ENCODE measurements around the gene SFXN5. TPM values are rescaled to one million over a fixed set of nuclear protein-coding genes. Genes with fewer than 3 reads are reported as not detected.

The SFXN5 gene
- total and polyA plus RNA-seq, 2 donors (not counting 3 experiments of a cell fraction or from before 2014, with no cell fraction given) = 18.7 to 28.6 TPM

DNA sequence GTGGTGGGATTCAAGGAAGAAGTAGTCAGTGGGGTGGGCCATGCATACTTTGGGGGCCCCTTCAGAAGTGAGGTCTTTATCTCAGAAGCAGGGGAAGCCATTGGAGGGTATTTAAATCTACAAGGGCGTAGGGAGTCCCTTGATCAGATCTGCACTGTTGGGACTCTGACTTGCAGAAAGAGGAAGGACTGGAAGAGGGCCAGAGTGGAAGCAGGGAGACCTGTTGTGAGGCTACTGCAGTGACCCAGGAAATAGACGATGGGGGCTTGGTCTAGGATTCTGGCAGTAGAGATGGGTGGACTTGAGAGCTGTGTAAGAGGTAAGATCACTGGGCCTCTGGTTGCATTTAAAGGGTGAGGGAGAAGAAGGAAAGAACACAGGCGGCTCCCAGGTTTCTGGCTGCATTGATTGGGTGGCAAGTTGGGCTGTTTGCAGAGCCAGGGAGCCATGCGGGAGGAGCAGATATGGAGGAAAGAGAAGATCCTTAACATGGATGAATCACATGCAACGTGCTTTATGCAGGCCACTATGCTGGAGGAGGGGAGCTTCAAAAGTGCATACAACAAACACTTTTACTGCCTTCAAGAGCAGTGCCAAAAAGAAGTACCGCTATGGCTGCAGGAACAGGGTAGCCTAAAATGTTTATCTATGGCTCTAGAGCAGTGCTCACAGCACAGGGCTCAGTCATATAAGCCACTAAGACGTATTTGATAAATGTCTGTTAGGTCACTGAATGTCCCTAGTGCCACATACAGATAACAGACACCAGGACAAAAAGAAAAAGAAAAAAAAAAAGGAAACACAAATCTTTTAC, 2.3 kb downstream of the SFXN5 start:
- H3K36me3 ChIP-seq (ENCODE audit: control insufficient read depth in 2 of 2, extremely low read depth in 1 of 2, insufficient read depth in 2 of 2, low read length in 2 of 2) = peaks cover 0 to 5% of the 10 kb centered on the region in 2 experiments
- CTCF ChIA-PET = interaction anchor here (1.3 kb wide), 1 partner anchor 42 kb away, joined by 3 read pairs; no protein-coding TSS in a partner anchor
- no peak for DNase-seq (ENCODE audit: low read depth, low spot score)

More for the DNA sequence above, 2.3 kb downstream of the SFXN5 start:
- POLR2A ChIA-PET = no interaction called here
- Histone ChIP-seq H3K4me1 (ENCODE audit: control insufficient read depth, extremely low read depth, insufficient read depth, low read length) (peaks cover 21% of the 10 kb centered on the region), H3K9me3 (replicated peaks; ENCODE audit: control insufficient read depth, insufficient read depth, low read length) (no peaks in the 10 kb centered on the region), H4K20me1 (replicated peaks; ENCODE audit: control insufficient read depth, extremely low read depth, insufficient read depth, low read length) (no peaks in the 10 kb centered on the region), H2AFZ (ENCODE audit: low read depth, low read length) (no peak overlapping the region), H3K4me2 (ENCODE audit: insufficient read depth, low read length) (peak overlapping the region; percentile 78), H3K79me2 (ENCODE audit: control insufficient read depth, insufficient read depth, low read length) (peaks cover 41% of the 10 kb centered on the region), H3K27ac (ENCODE audit: insufficient read depth, low read depth, low read length) (no peak overlapping the region), H3K4me3 (replicated peaks in 1 of 3; ENCODE audit: insufficient read depth in 1 of 3, low read depth in 1 of 3, low read length in 3 of 3) (peak overlapping the region in 2 of 3 experiments; percentile 77 to 86), H3K9me1 (replicated peaks; ENCODE audit: control insufficient read depth, extremely low read depth, insufficient read depth, low read length) (no peaks in the 10 kb centered on the region), H3K9ac (replicated peaks; ENCODE audit: extremely low read depth, insufficient read depth, low read length) (peak overlapping the region; percentile 85), H3K27me3 (ENCODE audit: control insufficient read depth in 2 of 2, insufficient read depth in 2 of 2, low read length in 2 of 2) (no peaks in the 10 kb centered on the region)
- FAIRE-seq = no peak
- intact Hi-C loops (cut with micrococcal nuclease) = no loop called here
- no TSS peak for BruUV-seq (replicated peaks)
- TF ChIP-seq GATA2 (IDR thresholded peaks at IDR 0.05; ENCODE audit: insufficient read depth, insufficient read length, low read depth, low read length) (no peak), POLR2A (IDR thresholded peaks at IDR 0.05; ENCODE audit: low read depth, low read length) (no peak), POLR2AphosphoS5 (IDR thresholded peaks at IDR 0.05; ENCODE audit: insufficient read depth, low read depth, low read length) (no peak), MYC (IDR thresholded peaks at IDR 0.05; ENCODE audit: low read depth, low read length) (no peak), JUN (IDR thresholded peaks at IDR 0.05; ENCODE audit: borderline replicate concordance, insufficient read depth, insufficient read length, low read depth) (no peak), FOS (IDR thresholded peaks at IDR 0.05; ENCODE audit: borderline replicate concordance, insufficient read depth, low read length) (no peak), EZH2 (IDR thresholded peaks at IDR 0.05; ENCODE audit: borderline replicate concordance, low read depth, low read length, severe bottlenecking) (no peak)
- TF ChIP-seq, protein P1, sequence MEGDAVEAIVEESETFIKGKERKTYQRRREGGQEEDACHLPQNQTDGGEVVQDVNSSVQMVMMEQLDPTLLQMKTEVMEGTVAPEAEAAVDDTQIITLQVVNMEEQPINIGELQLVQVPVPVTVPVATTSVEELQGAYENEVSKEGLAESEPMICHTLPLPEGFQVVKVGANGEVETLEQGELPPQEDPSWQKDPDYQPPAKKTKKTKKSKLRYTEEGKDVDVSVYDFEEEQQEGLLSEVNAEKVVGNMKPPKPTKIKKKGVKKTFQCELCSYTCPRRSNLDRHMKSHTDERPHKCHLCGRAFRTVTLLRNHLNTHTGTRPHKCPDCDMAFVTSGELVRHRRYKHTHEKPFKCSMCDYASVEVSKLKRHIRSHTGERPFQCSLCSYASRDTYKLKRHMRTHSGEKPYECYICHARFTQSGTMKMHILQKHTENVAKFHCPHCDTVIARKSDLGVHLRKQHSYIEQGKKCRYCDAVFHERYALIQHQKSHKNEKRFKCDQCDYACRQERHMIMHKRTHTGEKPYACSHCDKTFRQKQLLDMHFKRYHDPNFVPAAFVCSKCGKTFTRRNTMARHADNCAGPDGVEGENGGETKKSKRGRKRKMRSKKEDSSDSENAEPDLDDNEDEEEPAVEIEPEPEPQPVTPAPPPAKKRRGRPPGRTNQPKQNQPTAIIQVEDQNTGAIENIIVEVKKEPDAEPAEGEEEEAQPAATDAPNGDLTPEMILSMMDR (IDR thresholded peaks at IDR 0.05; ENCODE audit: extremely low read depth in 1 of 2, insufficient read depth in 1 of 2, low read depth in 1 of 2, low read length in 2 of 2) = no peak
- TF ChIP-seq, protein P2, sequence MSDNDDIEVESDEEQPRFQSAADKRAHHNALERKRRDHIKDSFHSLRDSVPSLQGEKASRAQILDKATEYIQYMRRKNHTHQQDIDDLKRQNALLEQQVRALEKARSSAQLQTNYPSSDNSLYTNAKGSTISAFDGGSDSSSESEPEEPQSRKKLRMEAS (IDR thresholded peaks at IDR 0.05; ENCODE audit: insufficient read depth, insufficient read length) = no peak
- dilution Hi-C loops (cut with MboI; ENCODE audit: extremely low pct_ligation_motif_present, low sequenced_read_pairs) = no loop called here
